Immature natural killer cell (primary cell): ENCODE measurements around the gene LRTM1. TPM values are rescaled to one million over a fixed set of nuclear protein-coding genes. Genes with fewer than 3 reads are reported as not detected.

ENCODE experiments used
- DNase-seq, 3 donors: peaks; one replicate each; pipeline ENCODE4 v3.0.0; 2022; ENCODE audit warnings: mixed read lengths in 1 of 3
- H3K27ac Mint-ChIP-seq, 6 donors: one replicate each; pipeline ENCODE4 v1.8.0; 2020; ENCODE audit warnings: mixed read lengths in 6 of 6, mild to moderate bottlenecking in 5 of 6, inconsistent platforms in 4 of 6, moderate library complexity in 3 of 6
- H3K27me3 Mint-ChIP-seq, 3 donors: one replicate each; pipeline ENCODE4 v1.8.0; 2020 to 2021; ENCODE audit warnings: low read depth in 3 of 3, mild to moderate bottlenecking in 3 of 3, mixed read lengths in 3 of 3, moderate library complexity in 3 of 3, inconsistent platforms in 1 of 3
- H3K36me3 Mint-ChIP-seq, 3 donors: one replicate each; pipeline ENCODE4 v1.8.0; 2020; ENCODE audit warnings: mixed read lengths in 3 of 3, inconsistent platforms in 2 of 3, mild to moderate bottlenecking in 2 of 3
- H3K4me1 Mint-ChIP-seq, 2 donors: one replicate each; pipeline ENCODE4 v1.8.0; 2020; ENCODE audit warnings: inconsistent platforms in 2 of 2, mild to moderate bottlenecking in 2 of 2, mixed read lengths in 2 of 2, moderate library complexity in 1 of 2
- H3K4me3 Mint-ChIP-seq, 5 donors: one replicate each; pipeline ENCODE4 v1.8.0; 2020; ENCODE audit warnings: mild to moderate bottlenecking in 5 of 5, mixed read lengths in 5 of 5, inconsistent platforms in 3 of 5, moderate library complexity in 3 of 5
- H3K9me3 Mint-ChIP-seq, 6 donors: one replicate each; pipeline ENCODE4 v1.8.0; 2020; ENCODE audit warnings: mild to moderate bottlenecking in 6 of 6, mixed read lengths in 6 of 6, inconsistent platforms in 4 of 6, moderate library complexity in 3 of 6
- polyA plus RNA-seq, 3 donors: library from polyadenylated mRNA; unstranded; fragments of 300-500 nt; fragmentation: Illumina TruSeq; gene quantifications; one replicate each; pipeline ENCODE4 v1.2.3, GENCODE V29; 2021

The LRTM1 gene
- polyA plus RNA-seq, 3 donors from 2014 or later: not detected

GRCh38 chr3:54955941-54956340 lies 28.1 kb upstream of the LRTM1 start:
- no peak overlapping the region for H3K27ac Mint-ChIP-seq
- no peaks in the 10 kb centered on the region for H3K36me3 Mint-ChIP-seq
- no peak for DNase-seq
- H3K4me1 Mint-ChIP-seq: no peaks in the 10 kb centered on the region
- peaks cover 0 to 2% (median 1%) of the 10 kb centered on the region in 3 donors for H3K27me3 Mint-ChIP-seq
- peaks cover 0 to 7% (median under 1%) of the 10 kb centered on the region in 6 donors for H3K9me3 Mint-ChIP-seq
- no peak overlapping the region for H3K4me3 Mint-ChIP-seq

GRCh38 chr3:54955496-54955895 lies 27.6 kb upstream of the LRTM1 start:
- H3K9me3 Mint-ChIP-seq: peaks cover 0 to 7% (median under 1%) of the 10 kb centered on the region in 6 donors
- no peak for DNase-seq
- no peaks in the 10 kb centered on the region for H3K36me3 Mint-ChIP-seq
- no peak overlapping the region for H3K4me3 Mint-ChIP-seq
- no peak overlapping the region for H3K27ac Mint-ChIP-seq
- no peaks in the 10 kb centered on the region for H3K4me1 Mint-ChIP-seq
- H3K27me3 Mint-ChIP-seq: peaks cover 0 to 2% (median 1%) of the 10 kb centered on the region in 3 donors

- Mint-ChIP-seq H3K36me3 (no peaks in the 10 kb centered on the region), H3K4me1 (no peaks in the 10 kb centered on the region), H3K4me3 (no peak overlapping the region), H3K27me3 (peaks cover 0 to 2% (median 1%) of the 10 kb centered on the region in 3 donors), H3K27ac (no peak overlapping the region), H3K9me3 (peaks cover 0 to 7% (median under 1%) of the 10 kb centered on the region in 6 donors)
- DNase-seq: no peak
Observed at GRCh38 chr3:54954521-54954920, 26.7 kb upstream of the LRTM1 start.

GRCh38 chr3:54954022-54954421 lies 26.2 kb upstream of the LRTM1 start:
- no peak overlapping the region for H3K4me3 Mint-ChIP-seq
- peaks cover 0 to 7% (median under 1%) of the 10 kb centered on the region in 6 donors for H3K9me3 Mint-ChIP-seq
- DNase-seq: no peak
- H3K36me3 Mint-ChIP-seq: no peaks in the 10 kb centered on the region
- peaks cover 0 to 2% (median 1%) of the 10 kb centered on the region in 3 donors for H3K27me3 Mint-ChIP-seq
- H3K27ac Mint-ChIP-seq: no peak overlapping the region
- H3K4me1 Mint-ChIP-seq: no peaks in the 10 kb centered on the region

- no peak for DNase-seq
- H3K27ac Mint-ChIP-seq: no peak overlapping the region
- H3K4me3 Mint-ChIP-seq: no peak overlapping the region
- no peaks in the 10 kb centered on the region for H3K4me1 Mint-ChIP-seq
- H3K36me3 Mint-ChIP-seq: no peaks in the 10 kb centered on the region
- peaks cover 0 to 4% (median 2%) of the 10 kb centered on the region in 6 donors for H3K9me3 Mint-ChIP-seq
- peaks cover 0 to 2% (median 0%) of the 10 kb centered on the region in 3 donors for H3K27me3 Mint-ChIP-seq
Observed at GRCh38 chr3:54951405-54951804, 23.5 kb upstream of the LRTM1 start.

- no peaks in the 10 kb centered on the region for H3K4me1 Mint-ChIP-seq
- H3K9me3 Mint-ChIP-seq: peaks cover 0 to 4% (median 2%) of the 10 kb centered on the region in 6 donors
- no peak overlapping the region for H3K4me3 Mint-ChIP-seq
- no peaks in the 10 kb centered on the region for H3K36me3 Mint-ChIP-seq
- DNase-seq: no peak
- no peak overlapping the region for H3K27ac Mint-ChIP-seq
- peaks cover 0 to 2% (median 0%) of the 10 kb centered on the region in 3 donors for H3K27me3 Mint-ChIP-seq
Observed at GRCh38 chr3:54950391-54951003, 22.6 kb upstream of the LRTM1 start.

GRCh38 chr3:54949491-54950044 lies 21.7 kb upstream of the LRTM1 start:
- Mint-ChIP-seq H3K27me3 (peaks cover 0 to 2% (median 0%) of the 10 kb centered on the region in 3 donors), H3K9me3 (peaks cover 0 to 6% (median 2%) of the 10 kb centered on the region in 6 donors), H3K27ac (no peak overlapping the region), H3K4me1 (no peaks in the 10 kb centered on the region), H3K4me3 (no peak overlapping the region), H3K36me3 (no peaks in the 10 kb centered on the region)
- no peak for DNase-seq

GRCh38 chr3:54941690-54942362 lies 14.0 kb upstream of the LRTM1 start:
- no peak for DNase-seq
- Mint-ChIP-seq H3K36me3 (no peaks in the 10 kb centered on the region), H3K27me3 (peaks cover 0 to 2% (median 2%) of the 10 kb centered on the region in 3 donors), H3K27ac (no peak overlapping the region), H3K4me3 (no peak overlapping the region), H3K4me1 (no peaks in the 10 kb centered on the region), H3K9me3 (peaks cover 0 to 4% (median under 1%) of the 10 kb centered on the region in 6 donors)

GRCh38 chr3:54940971-54941370 lies 13.1 kb upstream of the LRTM1 start:
- Mint-ChIP-seq H3K27me3 (peaks cover 0 to 3% (median 2%) of the 10 kb centered on the region in 3 donors), H3K9me3 (peaks cover 0 to 4% (median 0%) of the 10 kb centered on the region in 6 donors), H3K36me3 (no peaks in the 10 kb centered on the region), H3K27ac (no peak overlapping the region), H3K4me1 (no peaks in the 10 kb centered on the region), H3K4me3 (no peak overlapping the region)
- no peak for DNase-seq

GRCh38 chr3:54939557-54940300 lies 11.9 kb upstream of the LRTM1 start:
- Mint-ChIP-seq H3K4me1 (no peaks in the 10 kb centered on the region), H3K36me3 (no peaks in the 10 kb centered on the region), H3K4me3 (no peak overlapping the region), H3K27me3 (peaks cover 2 to 3% (median 3%) of the 10 kb centered on the region in 3 donors), H3K9me3 (peaks cover 0 to 8% (median 0%) of the 10 kb centered on the region in 6 donors), H3K27ac (no peak overlapping the region)
- DNase-seq: no peak

- H3K4me1 Mint-ChIP-seq: no peaks in the 10 kb centered on the region
- H3K27me3 Mint-ChIP-seq: peaks cover 0 to 5% (median 3%) of the 10 kb centered on the region in 3 donors
- no peak overlapping the region for H3K27ac Mint-ChIP-seq
- peaks cover 0 to 7% (median 0%) of the 10 kb centered on the region in 6 donors for H3K9me3 Mint-ChIP-seq
- no peak overlapping the region for H3K4me3 Mint-ChIP-seq
- DNase-seq: no peak
- H3K36me3 Mint-ChIP-seq: no peaks in the 10 kb centered on the region
Observed at GRCh38 chr3:54936561-54936960, 8.7 kb upstream of the LRTM1 start.

- Mint-ChIP-seq H3K4me1 (no peaks in the 10 kb centered on the region), H3K9me3 (peaks cover 0 to 7% (median 0%) of the 10 kb centered on the region in 6 donors), H3K36me3 (no peaks in the 10 kb centered on the region), H3K27me3 (peaks cover 0 to 5% (median 3%) of the 10 kb centered on the region in 3 donors), H3K27ac (no peak overlapping the region), H3K4me3 (no peak overlapping the region)
- DNase-seq: no peak
Observed at GRCh38 chr3:54935869-54936268, 8.0 kb upstream of the LRTM1 start.

GRCh38 chr3:54932606-54933005 lies 4.7 kb upstream of the LRTM1 start:
- Mint-ChIP-seq H3K9me3 (peaks cover 0 to 7% (median 0%) of the 10 kb centered on the region in 6 donors), H3K4me3 (no peak overlapping the region), H3K27ac (no peak overlapping the region), H3K27me3 (peaks cover 0 to 3% (median 3%) of the 10 kb centered on the region in 3 donors), H3K4me1 (no peaks in the 10 kb centered on the region), H3K36me3 (no peaks in the 10 kb centered on the region)
- DNase-seq: no peak

- H3K4me1 Mint-ChIP-seq: no peaks in the 10 kb centered on the region
- peaks cover 0 to 7% (median 0%) of the 10 kb centered on the region in 6 donors for H3K9me3 Mint-ChIP-seq
- no peak overlapping the region for H3K27ac Mint-ChIP-seq
Observed at GRCh38 chr3:54931182-54931581, 3.3 kb upstream of the LRTM1 start.

More at GRCh38 chr3:54931182-54931581, 3.3 kb upstream of the LRTM1 start:
- H3K4me3 Mint-ChIP-seq: no peak overlapping the region
- H3K27me3 Mint-ChIP-seq: peaks cover 0 to 3% (median 2%) of the 10 kb centered on the region in 3 donors
- no peak for DNase-seq
- H3K36me3 Mint-ChIP-seq: no peaks in the 10 kb centered on the region
